Measurements from ENCODE around the gene RAB8A. TPM values are rescaled to one million over a fixed set of nuclear protein-coding genes. Genes with fewer than 3 reads are reported as not detected.

RAB8A gene
- total RNA-seq, 2 donors from 2014 or later = 14.2 to 29.9 TPM

DNA sequence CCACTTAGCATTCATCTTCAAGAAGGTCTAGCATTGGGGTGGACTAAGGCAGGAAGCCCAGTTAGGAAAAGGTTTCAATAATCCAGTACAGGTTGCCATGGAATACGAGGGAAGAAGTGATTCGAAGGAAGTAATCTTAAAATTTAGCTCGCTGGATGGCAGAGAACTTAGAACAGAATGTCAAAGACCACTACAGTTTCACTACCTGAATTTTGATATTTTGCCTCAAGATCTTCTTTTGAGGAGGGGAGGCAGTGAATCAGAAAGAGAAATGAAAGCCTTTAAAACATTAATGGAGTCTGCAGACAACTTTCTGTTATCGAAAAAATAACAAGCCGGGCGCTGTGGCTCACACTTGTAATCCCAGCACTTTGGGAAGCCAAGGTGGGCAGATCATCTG, 7.0 kb upstream of the RAB8A start:
- H3K36me3 ChIP-seq = peaks cover 42% of the 10 kb centered on the region
- DNase-seq (ENCODE audit: low spot score) = no peak

GRCh38 chr19:16106121-16106520, 5.6 kb upstream of the RAB8A start:
- Histone ChIP-seq H3K4me1 (peaks cover 0 to 6% of the 10 kb centered on the region in 2 donors), H3K27me3 (no peaks in the 10 kb centered on the region), H3K9me3 (no peaks in the 10 kb centered on the region), H3K27ac (no peak overlapping the region), H3K36me3 (peaks cover 28% of the 10 kb centered on the region), H3K4me3 (no peak overlapping the region)
- DNase-seq (ENCODE audit: low spot score) = no peak
- TF ChIP-seq CTCF (IDR thresholded peaks at IDR 0.05) = no peak

More for the DNA sequence above, 7.0 kb upstream of the RAB8A start:
- H3K4me1 ChIP-seq = no peaks in the 10 kb centered on the region
- no peak for TF ChIP-seq CTCF (IDR thresholded peaks at IDR 0.05)
- no peaks in the 10 kb centered on the region for H3K27me3 ChIP-seq
- H3K9me3 ChIP-seq = no peaks in the 10 kb centered on the region
- no peak overlapping the region for H3K27ac ChIP-seq
- no peak overlapping the region for H3K4me3 ChIP-seq

DNA sequence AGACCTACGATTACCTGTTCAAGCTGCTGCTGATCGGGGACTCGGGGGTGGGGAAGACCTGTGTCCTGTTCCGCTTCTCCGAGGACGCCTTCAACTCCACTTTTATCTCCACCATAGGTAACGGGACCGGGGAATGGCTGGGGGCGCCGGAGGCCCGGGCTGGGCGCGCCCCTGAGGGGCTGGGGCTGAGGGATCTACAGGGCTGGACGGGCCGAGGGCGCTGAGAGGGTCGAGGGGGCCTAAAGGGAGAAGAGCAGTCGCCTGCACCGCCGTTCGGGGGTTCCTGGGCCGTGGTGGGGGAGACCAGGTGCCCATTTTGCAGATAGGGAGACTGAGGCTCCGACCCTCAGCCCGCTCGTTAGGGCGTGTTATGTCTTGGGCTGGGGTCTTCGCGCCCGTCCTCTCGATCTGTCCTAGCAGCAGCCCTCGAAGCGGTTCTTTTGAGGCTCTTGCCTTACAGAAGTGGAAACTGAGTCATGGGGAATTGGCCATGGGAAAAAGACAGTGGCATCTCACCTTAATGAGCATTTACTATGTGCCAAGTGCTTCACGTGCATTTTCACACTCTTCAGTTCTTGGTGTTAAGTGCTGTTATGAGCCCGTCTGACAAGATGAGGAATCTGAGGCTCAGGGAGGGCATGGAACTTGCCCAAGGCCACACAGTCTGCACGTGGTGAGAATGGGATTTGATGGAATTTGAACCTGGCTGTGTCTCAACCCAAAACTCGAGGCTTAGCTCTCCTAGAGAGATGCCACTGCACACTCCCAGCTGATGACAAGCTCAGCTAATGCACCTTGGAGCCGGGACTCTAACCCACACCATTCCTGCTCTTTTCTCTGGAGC, 442 bp downstream of the RAB8A start:
- no peaks in the 10 kb centered on the region for H3K27me3 ChIP-seq
- H3K36me3 ChIP-seq = peaks cover 4% of the 10 kb centered on the region
- no peak for TF ChIP-seq CTCF (IDR thresholded peaks at IDR 0.05)
- H3K9me3 ChIP-seq = no peaks in the 10 kb centered on the region
- peak overlapping the region; percentile 96 to 97 for H3K4me3 ChIP-seq
- peaks cover 0 to 42% of the 10 kb centered on the region in 2 donors for H3K4me1 ChIP-seq
- no peak for DNase-seq (ENCODE audit: low spot score)
- peak overlapping the region; percentile 93 to 95 for H3K27ac ChIP-seq

GRCh38 chr19:16112778-16113177, 1.1 kb downstream of the RAB8A start:
- Histone ChIP-seq H3K27ac (peak overlapping the region in 1 of 2 donors; percentile 93), H3K4me1 (peaks cover 0 to 42% of the 10 kb centered on the region in 2 donors), H3K9me3 (no peaks in the 10 kb centered on the region), H3K27me3 (no peaks in the 10 kb centered on the region), H3K4me3 (peak overlapping the region in 1 of 2 donors; percentile 97), H3K36me3 (peaks cover 4% of the 10 kb centered on the region)
- no peak for DNase-seq (ENCODE audit: low spot score)
- TF ChIP-seq CTCF (IDR thresholded peaks at IDR 0.05) = no peak

DNA sequence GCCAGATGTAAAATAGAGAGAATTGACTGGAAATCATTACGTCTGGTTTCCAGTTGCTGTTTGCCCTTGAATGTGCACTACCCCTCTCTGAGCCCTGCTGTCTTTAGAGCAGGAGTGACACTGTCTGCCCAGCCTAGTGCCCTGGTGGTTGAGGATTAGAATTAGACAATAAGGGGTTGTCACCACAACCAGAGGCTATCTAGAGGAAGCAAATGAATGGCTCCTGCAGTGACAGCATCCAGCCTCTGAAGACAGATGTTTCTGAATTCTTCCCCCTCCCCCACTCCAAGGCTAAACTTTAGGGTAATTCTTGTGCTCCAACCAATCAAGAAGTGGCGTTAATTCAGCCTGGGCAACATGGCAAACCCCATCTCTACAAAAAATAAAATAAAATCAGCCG, 2.0 kb downstream of the RAB8A start:
- DNase-seq (ENCODE audit: low spot score) = no peak
- H3K4me1 ChIP-seq = peaks cover 0 to 42% of the 10 kb centered on the region in 2 donors
- no peak for TF ChIP-seq CTCF (IDR thresholded peaks at IDR 0.05)

More for the DNA sequence above, 2.0 kb downstream of the RAB8A start:
- no peak overlapping the region for H3K27ac ChIP-seq
- peaks cover 11% of the 10 kb centered on the region for H3K36me3 ChIP-seq
- H3K4me3 ChIP-seq = no peak overlapping the region
- H3K9me3 ChIP-seq = no peaks in the 10 kb centered on the region
- H3K27me3 ChIP-seq = no peaks in the 10 kb centered on the region

Measured in right atrium auricular region (tissue), 2 donors.